MM.1S (cell line): ENCODE results near the gene DNAAF3.

Experiments
- EZH2 ChIP-seq: fragments of 300-600 bp; sonication (generic); optimal IDR thresholded peaks from 2 replicates; pipeline ENCODE3; 2017; ENCODE audit warnings: low read depth, mild to moderate bottlenecking, antibody characterized with exemption, low read length, mixed read lengths
- TF ChIP-seq, protein P1 (sequence below): fragments of 300-600 bp; sonication (generic); IDR thresholded peaks from 2 replicates; pipeline ENCODE4 v1.5.1; 2016; ENCODE audit warnings: antibody characterized with exemption, low read length, mixed read lengths

DNA sequence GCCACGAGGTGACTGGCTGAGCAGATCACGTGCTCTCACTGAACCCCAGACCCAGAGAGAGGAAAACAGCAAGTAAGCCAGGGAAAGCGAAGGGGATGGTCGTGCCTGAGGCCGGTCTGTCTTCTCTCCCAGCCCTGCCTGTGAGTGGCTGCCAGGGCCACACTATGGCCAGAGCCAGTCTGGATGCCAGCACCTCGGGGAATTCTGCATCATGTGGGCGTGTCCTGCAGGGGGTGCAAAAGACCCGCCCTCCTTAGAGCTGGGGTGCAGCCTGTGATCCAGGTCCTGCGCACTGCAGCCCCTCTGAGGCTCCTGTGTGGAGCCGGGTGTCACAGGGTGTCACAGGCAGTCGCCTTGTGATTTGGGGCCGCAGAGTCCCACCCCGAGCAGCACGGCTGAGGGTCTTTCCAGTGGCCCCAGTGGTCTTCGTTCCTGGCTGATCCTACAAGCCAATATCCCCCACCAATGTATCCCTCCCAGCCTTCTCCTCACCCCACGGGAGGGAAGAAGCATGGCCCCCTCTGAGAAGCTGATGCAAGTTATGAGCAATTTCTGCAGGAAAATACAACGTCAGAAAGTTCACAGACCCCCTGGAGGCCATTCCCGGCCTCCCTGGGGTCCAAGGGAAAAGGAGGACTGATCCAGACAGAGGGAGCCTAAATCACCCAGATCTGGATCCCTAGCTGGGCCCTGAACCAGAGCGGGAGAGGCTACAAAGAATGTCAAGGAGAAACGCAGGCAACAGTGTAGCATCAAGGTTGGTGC is 56.7 kb downstream of the DNAAF3 start:
- TF ChIP-seq, protein P1, sequence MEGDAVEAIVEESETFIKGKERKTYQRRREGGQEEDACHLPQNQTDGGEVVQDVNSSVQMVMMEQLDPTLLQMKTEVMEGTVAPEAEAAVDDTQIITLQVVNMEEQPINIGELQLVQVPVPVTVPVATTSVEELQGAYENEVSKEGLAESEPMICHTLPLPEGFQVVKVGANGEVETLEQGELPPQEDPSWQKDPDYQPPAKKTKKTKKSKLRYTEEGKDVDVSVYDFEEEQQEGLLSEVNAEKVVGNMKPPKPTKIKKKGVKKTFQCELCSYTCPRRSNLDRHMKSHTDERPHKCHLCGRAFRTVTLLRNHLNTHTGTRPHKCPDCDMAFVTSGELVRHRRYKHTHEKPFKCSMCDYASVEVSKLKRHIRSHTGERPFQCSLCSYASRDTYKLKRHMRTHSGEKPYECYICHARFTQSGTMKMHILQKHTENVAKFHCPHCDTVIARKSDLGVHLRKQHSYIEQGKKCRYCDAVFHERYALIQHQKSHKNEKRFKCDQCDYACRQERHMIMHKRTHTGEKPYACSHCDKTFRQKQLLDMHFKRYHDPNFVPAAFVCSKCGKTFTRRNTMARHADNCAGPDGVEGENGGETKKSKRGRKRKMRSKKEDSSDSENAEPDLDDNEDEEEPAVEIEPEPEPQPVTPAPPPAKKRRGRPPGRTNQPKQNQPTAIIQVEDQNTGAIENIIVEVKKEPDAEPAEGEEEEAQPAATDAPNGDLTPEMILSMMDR: no peak
- no peak for TF ChIP-seq EZH2
